ENCODE data around the gene PRR14L.
A peak's percentile ranks its signal among the peaks of the same experiment; 100 is the strongest.

The PRR14L gene

DNA sequence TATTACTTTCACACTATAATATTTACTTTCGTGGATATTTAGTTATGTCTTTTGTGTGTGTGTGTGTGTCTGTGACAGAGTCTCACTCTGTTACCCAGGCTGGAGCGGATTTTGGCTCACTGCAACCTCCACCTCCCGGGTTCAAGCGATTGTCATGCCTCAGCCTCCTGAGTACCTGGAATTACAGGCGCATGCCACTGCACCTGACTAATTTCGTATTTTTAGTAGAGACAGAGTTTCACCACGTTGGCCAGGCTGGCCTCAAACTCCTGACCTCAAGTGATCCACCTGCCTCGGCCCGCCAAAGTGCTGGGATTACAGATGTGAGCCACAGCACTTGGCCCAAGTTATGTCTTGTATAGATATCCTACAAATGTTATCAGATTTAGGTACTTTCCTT, 97.8 kb downstream of the PRR14L start:
- no peak overlapping the region for H3K4me3 ChIP-seq (ENCODE audit: low read depth, low read length)
- POLR2A ChIA-PET, result no interaction called here
- TF ChIP-seq CTCF (IDR thresholded peaks at IDR 0.05; ENCODE audit: insufficient read depth, low read length, missing control alignments), result no peak
- DNase-seq (ENCODE audit: low read depth, low spot score), result no peak
- CTCF ChIA-PET, result interaction anchor here (1.0 kb wide), 1 partner anchor 10 kb away, joined by 3 read pairs; the partner anchor contains the start of gene PISD

DNA sequence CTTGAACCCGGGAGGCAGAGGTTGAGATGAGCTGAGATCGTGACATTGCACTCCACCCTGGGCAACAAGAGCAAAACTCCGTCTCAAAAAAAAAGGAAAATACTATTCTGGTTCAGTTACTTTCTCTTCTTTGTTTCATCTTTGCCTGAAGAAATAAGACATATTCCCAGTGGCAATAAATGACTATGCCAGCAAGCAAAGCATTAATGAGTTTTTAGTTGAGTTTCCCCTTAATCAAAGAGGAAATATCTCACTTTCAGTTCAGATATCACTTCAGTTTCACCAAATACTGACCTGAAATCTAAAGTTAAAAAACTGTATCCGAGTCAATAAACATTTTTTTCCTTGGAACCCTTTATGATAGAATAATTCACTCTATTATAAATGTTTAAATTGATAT, 98.3 kb downstream of the PRR14L start:
- DNase-seq (ENCODE audit: low read depth, low spot score), result no peak
- ChIA-PET CTCF (no interaction called here), POLR2A (no interaction called here)
- H3K4me3 ChIP-seq (ENCODE audit: low read depth, low read length), result no peak overlapping the region
- TF ChIP-seq CTCF (IDR thresholded peaks at IDR 0.05; ENCODE audit: insufficient read depth, low read length, missing control alignments), result no peak

- no peak for DNase-seq (ENCODE audit: low read depth, low spot score)
- POLR2A ChIA-PET, result no interaction called here
- TF ChIP-seq CTCF (IDR thresholded peaks at IDR 0.05; ENCODE audit: insufficient read depth, low read length, missing control alignments), result no peak
- CTCF ChIA-PET, result interaction anchor here (1.0 to 1.2 kb wide), 3 partner anchors 10 to 92 kb away, joined by 3 read pairs; no protein-coding TSS in a partner anchor
- no peak overlapping the region for H3K4me3 ChIP-seq (ENCODE audit: low read depth, low read length)
Measured at GRCh38 chr22:31650391-31650790, 99.5 kb downstream of the PRR14L start.

GRCh38 chr22:31647523-31648320, 102.2 kb downstream of the PRR14L start:
- no peak for TF ChIP-seq CTCF (IDR thresholded peaks at IDR 0.05; ENCODE audit: insufficient read depth, low read length, missing control alignments)
- ChIA-PET POLR2A (interaction anchor here (0.5 to 1.1 kb wide), 2 partner anchors 17 to 302 kb away, joined by 3 read pairs; no protein-coding TSS in a partner anchor), CTCF (interaction anchor here (1.0 to 5.5 kb wide), 7 partner anchors 9 to 196 kb away, joined by 3 to 35 read pairs (median 5); partner anchors contain the start of gene PISD)
- no peak overlapping the region for H3K4me3 ChIP-seq (ENCODE audit: low read depth, low read length)
- peak; percentile 75 for DNase-seq (ENCODE audit: low read depth, low spot score)

- CTCF ChIA-PET, result interaction anchor here (1.0 to 5.5 kb wide), 7 partner anchors 10 to 195 kb away, joined by 3 to 35 read pairs (median 5); partner anchors contain the start of gene PISD
Measured at GRCh38 chr22:31647066-31647465, 102.9 kb downstream of the PRR14L start.

More at GRCh38 chr22:31647066-31647465, 102.9 kb downstream of the PRR14L start:
- DNase-seq (ENCODE audit: low read depth, low spot score), result no peak
- H3K4me3 ChIP-seq (ENCODE audit: low read depth, low read length), result no peak overlapping the region
- POLR2A ChIA-PET, result interaction anchor here (0.5 to 1.1 kb wide), 2 partner anchors 17 to 303 kb away, joined by 3 read pairs; no protein-coding TSS in a partner anchor
- TF ChIP-seq CTCF (IDR thresholded peaks at IDR 0.05; ENCODE audit: insufficient read depth, low read length, missing control alignments), result no peak
